Activated T-cell treated with anti-CD3 and anti-CD28 coated beads for 4 hours (primary cell): Measurements from ENCODE around the gene CKMT1B.
"Not testable (repeated sequence)": the region's sequence is repeated elsewhere in the genome, so short reads cannot be mapped to it uniquely, and the experiment has no call there.

ENCODE experiments used
- DNase-seq: peaks from one replicate; pipeline ENCODE4 v3.0.0-alpha.2; 2020

CKMT1B gene

GRCh38 chr15:43638464-43639204 is 44.8 kb downstream of the CKMT1B start:
- DNase-seq, result not testable (repeated sequence)
